Neural cell (in vitro differentiated cells): ENCODE measurements around the gene GTF3A.

Source experiments
- EP300 ChIP-seq: fragments of 450-650 bp; conservative IDR thresholded peaks from 2 replicates; pipeline ENCODE4 v1.6.1; 2014; ENCODE audit warnings: antibody characterized with exemption, mild to moderate bottlenecking, moderate library complexity; ENCODE audit not compliant: poor library complexity, severe bottlenecking
- EZH2 ChIP-seq: fragments of 200-600, 300-800 bp; shearing (Covaris generic), sonication (generic); IDR thresholded peaks from 2 replicates; pipeline ENCODE4 v1.6.1; 2014; ENCODE audit warnings: antibody characterized with exemption, low read length, borderline replicate concordance, mild to moderate bottlenecking; ENCODE audit not compliant: insufficient read depth, poor library complexity, severe bottlenecking
- POLR2AphosphoS5 ChIP-seq: IDR thresholded peaks from 2 replicates; pipeline ENCODE4 v1.6.1; 2012
- RAD21 ChIP-seq: fragments of 450-650 bp; conservative IDR thresholded peaks from 2 replicates; pipeline ENCODE4 v1.6.1; 2014; ENCODE audit warnings: antibody characterized with exemption, mild to moderate bottlenecking, moderate library complexity
- SMC3 ChIP-seq: fragments of 450-650 bp; conservative IDR thresholded peaks from 2 replicates; pipeline ENCODE4 v1.6.1; 2014; ENCODE audit warnings: antibody characterized with exemption, mild to moderate bottlenecking, moderate library complexity; ENCODE audit not compliant: poor library complexity
- TF ChIP-seq, protein P1 (sequence below): fragments of 450-650 bp; IDR thresholded peaks from 2 replicates; pipeline ENCODE4 v1.5.1; 2014; ENCODE audit warnings: antibody characterized with exemption, mild to moderate bottlenecking, moderate library complexity; ENCODE audit not compliant: poor library complexity, severe bottlenecking

DNA sequence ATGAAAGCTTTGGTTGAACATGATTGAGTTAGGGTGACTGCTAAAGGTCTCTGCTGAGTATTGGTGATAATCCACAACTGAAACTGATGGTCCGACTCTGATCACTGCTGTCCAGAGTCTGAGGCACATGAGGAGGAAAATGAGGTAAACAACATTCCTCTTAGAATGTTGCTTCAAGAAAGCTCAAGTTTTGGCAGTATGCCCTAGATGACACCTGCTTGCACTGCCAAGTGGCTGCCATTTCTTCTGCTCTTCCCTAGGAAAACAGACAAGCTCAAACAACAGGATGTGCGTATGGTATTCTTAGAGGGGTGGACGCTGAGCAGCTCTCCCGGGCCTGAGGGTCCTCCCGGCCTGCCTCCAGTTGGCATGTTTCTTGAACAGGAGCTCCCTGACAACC lies 41.2 kb downstream of the GTF3A start:
- TF ChIP-seq RAD21 (no peak), POLR2AphosphoS5 (no peak), EZH2 (no peak), EP300 (no peak), SMC3 (no peak)
- TF ChIP-seq, protein P1, sequence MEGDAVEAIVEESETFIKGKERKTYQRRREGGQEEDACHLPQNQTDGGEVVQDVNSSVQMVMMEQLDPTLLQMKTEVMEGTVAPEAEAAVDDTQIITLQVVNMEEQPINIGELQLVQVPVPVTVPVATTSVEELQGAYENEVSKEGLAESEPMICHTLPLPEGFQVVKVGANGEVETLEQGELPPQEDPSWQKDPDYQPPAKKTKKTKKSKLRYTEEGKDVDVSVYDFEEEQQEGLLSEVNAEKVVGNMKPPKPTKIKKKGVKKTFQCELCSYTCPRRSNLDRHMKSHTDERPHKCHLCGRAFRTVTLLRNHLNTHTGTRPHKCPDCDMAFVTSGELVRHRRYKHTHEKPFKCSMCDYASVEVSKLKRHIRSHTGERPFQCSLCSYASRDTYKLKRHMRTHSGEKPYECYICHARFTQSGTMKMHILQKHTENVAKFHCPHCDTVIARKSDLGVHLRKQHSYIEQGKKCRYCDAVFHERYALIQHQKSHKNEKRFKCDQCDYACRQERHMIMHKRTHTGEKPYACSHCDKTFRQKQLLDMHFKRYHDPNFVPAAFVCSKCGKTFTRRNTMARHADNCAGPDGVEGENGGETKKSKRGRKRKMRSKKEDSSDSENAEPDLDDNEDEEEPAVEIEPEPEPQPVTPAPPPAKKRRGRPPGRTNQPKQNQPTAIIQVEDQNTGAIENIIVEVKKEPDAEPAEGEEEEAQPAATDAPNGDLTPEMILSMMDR: no peak
